ENCODE measurements around the gene DAPP1. TPM values are rescaled to one million over a fixed set of nuclear protein-coding genes. Genes with fewer than 3 reads are reported as not detected.

The DAPP1 gene
- total and polyA plus RNA-seq, 10 of the 15 experiments (the other 5 are each of a cell fraction or from before 2014, with no cell fraction given): 46.5 to 147 (median 74.2) TPM

- TF ChIP-seq NKRF (conservative IDR thresholded peaks at IDR 0.05): 0 out of 2 replicates have a peak, but pooled peaks have one; percentile 57
- peak; percentile 65 to 71; a peak in 3 of 4 replicates for TF ChIP-seq EP300 (IDR thresholded peaks at IDR 0.05; ENCODE audit: borderline replicate concordance in 1 of 2, control insufficient read depth in 1 of 2, low read depth in 2 of 2, low read length in 2 of 2)
- no peak for TF ChIP-seq RFX5 (IDR thresholded peaks at IDR 0.05; ENCODE audit: low read depth, low read length)
- peak; percentile 67; the same call in 1 of the 2 replicates for TF ChIP-seq BACH1 (IDR thresholded peaks at IDR 0.05; ENCODE audit: borderline replicate concordance)
- TF ChIP-seq IRF5 (IDR thresholded peaks at IDR 0.05; ENCODE audit: borderline replicate concordance): no peak
- TF ChIP-seq CHD2 (IDR thresholded peaks at IDR 0.05; ENCODE audit: borderline replicate concordance, low read depth, low read length): no peak; the same call in 1 of the 2 replicates
- no peak for TF ChIP-seq ESRRA (IDR thresholded peaks at IDR 0.05; ENCODE audit: low read length)
- peak; percentile 88 for TF ChIP-seq EED (IDR thresholded peaks at IDR 0.05; ENCODE audit: low read depth)
- peak; percentile 99 for TF ChIP-seq POLR2AphosphoS5 (IDR thresholded peaks at IDR 0.05; ENCODE audit: low read length)
- TF ChIP-seq ETV6 (conservative IDR thresholded peaks at IDR 0.05 in 1 of 2, IDR thresholded peaks at IDR 0.05 in 1 of 2; ENCODE audit: borderline replicate concordance in 1 of 2, low read depth in 1 of 2): peak in 1 of 2 experiments; percentile 86; a peak in 1 of 4 replicates
- TF ChIP-seq MTA2 (IDR thresholded peaks at IDR 0.05; ENCODE audit: low read depth): no peak; the same call in 1 of the 2 replicates
- TF ChIP-seq SP1 (IDR thresholded peaks at IDR 0.05; ENCODE audit: low read depth, low read length): peak; percentile 64
- TF ChIP-seq SMC3 (IDR thresholded peaks at IDR 0.05; ENCODE audit: borderline replicate concordance, low read length): peak; percentile 20; the same call in 1 of the 2 replicates
- 0 out of 2 replicates have a peak, but pooled peaks have one; percentile 36 for TF ChIP-seq ELK1 (IDR thresholded peaks at IDR 0.05; ENCODE audit: low read depth, low read length)
- no peak; the same call in none of the 2 replicates for TF ChIP-seq FOXM1 (IDR thresholded peaks at IDR 0.05; ENCODE audit: low read depth, low read length)
- no peak for TF ChIP-seq IRF3 (IDR thresholded peaks at IDR 0.05)
- TF ChIP-seq TCF3 (IDR thresholded peaks at IDR 0.05; ENCODE audit: borderline replicate concordance, insufficient read depth, low read depth, low read length): 0 out of 2 replicates have a peak, but pooled peaks have one; percentile 69
- no peak for TF ChIP-seq CTCF (IDR thresholded peaks at IDR 0.05 in 2 of 3, conservative IDR thresholded peaks at IDR 0.05 in 1 of 3; ENCODE audit: control insufficient read depth in 2 of 3, extremely low read depth in 1 of 3, insufficient read depth in 1 of 3, low read depth in 3 of 3, low read length in 3 of 3)
- TF ChIP-seq RB1 (IDR thresholded peaks at IDR 0.05; ENCODE audit: borderline replicate concordance): peak; percentile 57; the same call in 1 of the 2 replicates
- TF ChIP-seq HDGF (IDR thresholded peaks at IDR 0.05): peak; percentile 94
- no peak for TF ChIP-seq KLF5 (IDR thresholded peaks at IDR 0.05; ENCODE audit: partially characterized antibody)
These were observed at the start of gene DAPP1 (continued) for GRCh38 chr4:99816545-99817308.
